Measurements from ENCODE around the gene SPON1. TPM values are rescaled to one million over a fixed set of nuclear protein-coding genes. Genes with fewer than 3 reads are reported as not detected.

Gene SPON1
- total and polyA plus RNA-seq, 10 of the 15 experiments (the other 5 are each of a cell fraction or from before 2014, with no cell fraction given), result 0.13 to 1.1 (median 0.18) TPM; not detected in 5

GRCh38 chr11:14026961-14027360 lies 64.4 kb downstream of the SPON1 start (continued):
- TF ChIP-seq HDAC2 (IDR thresholded peaks at IDR 0.05) (no peak), ATF2 (IDR thresholded peaks at IDR 0.05; ENCODE audit: low read length) (no peak), MYB (IDR thresholded peaks at IDR 0.05; ENCODE audit: borderline replicate concordance, low read depth, low read length) (no peak)

- ChIA-PET POLR2A (no interaction called here), SMC1A (ENCODE audit: uncharacterized antibody, unreplicated experiment) (no interaction called here), RAD21 (ENCODE audit: unreplicated experiment) (no interaction called here), CTCF (interaction anchor here (0.9 kb wide), 1 partner anchor 9 kb away, joined by 4 read pairs; no protein-coding TSS in a partner anchor)
- in situ Hi-C loops (cut with MboI), result no loop called here
- Histone ChIP-seq H3K27ac (ENCODE audit: control insufficient read depth, insufficient read depth) (no peak overlapping the region), H3K4me2 (ENCODE audit: control insufficient read depth, insufficient read depth) (no peak overlapping the region), H3K9ac (ENCODE audit: control insufficient read depth, insufficient read depth, low read length) (no peak overlapping the region), H3K36me3 (ENCODE audit: control insufficient read depth in 2 of 2, insufficient read depth in 2 of 2, low read length in 1 of 2) (no peaks in the 10 kb centered on the region; a peak in 1 of 4 replicates), H3K27me3 (replicated peaks in 1 of 2; ENCODE audit: control insufficient read depth in 2 of 2, insufficient read depth in 2 of 2, low read length in 1 of 2) (no peaks in the 10 kb centered on the region; a peak in 2 of 4 replicates), H3K4me1 (ENCODE audit: control insufficient read depth, insufficient read depth, low read length) (no peaks in the 10 kb centered on the region), H2AFZ (ENCODE audit: control insufficient read depth, low read depth, low read length) (no peak overlapping the region), H3K4me3 (no peak overlapping the region), H3K79me2 (ENCODE audit: control insufficient read depth, insufficient read depth, low read length) (no peaks in the 10 kb centered on the region), H3K9me3 (replicated peaks; ENCODE audit: control insufficient read depth, insufficient read depth, low read length) (no peaks in the 10 kb centered on the region), H4K20me1 (ENCODE audit: control insufficient read depth, insufficient read depth) (no peaks in the 10 kb centered on the region)
- no peak for ATAC-seq
- no peak for DNase-seq (ENCODE audit: low read depth, low spot score)
- FAIRE-seq, result no peak
- no TSS peak for BruUV-seq (replicated peaks)
- 0% methylated on average over 1 of the region's 1 CpG for WGBS (ENCODE audit: insufficient coverage, insufficient replicate concordance, low lambda C conversion rate, missing lambda C conversion rate)
- intact Hi-C loops (cut with micrococcal nuclease; ENCODE audit: unreplicated experiment), result no loop called here
- TF ChIP-seq USF2 (IDR thresholded peaks at IDR 0.05; ENCODE audit: borderline replicate concordance, low read depth, low read length) (no peak), YY1 (IDR thresholded peaks at IDR 0.05; ENCODE audit: low read depth, low read length) (no peak), SKIL (IDR thresholded peaks at IDR 0.05; ENCODE audit: low read depth, poor library complexity, severe bottlenecking) (no peak), BCL3 (IDR thresholded peaks at IDR 0.05; ENCODE audit: borderline replicate concordance, insufficient read depth, low read depth, low read length, poor library complexity, severe bottlenecking) (no peak), MLLT1 (IDR thresholded peaks at IDR 0.05) (no peak), HDAC6 (IDR thresholded peaks at IDR 0.05; ENCODE audit: unreplicated experiment) (no peak), FOXK2 (IDR thresholded peaks at IDR 0.05) (no peak), CREM (IDR thresholded peaks at IDR 0.05; ENCODE audit: low read depth) (no peak), CHD4 (IDR thresholded peaks at IDR 0.05) (no peak), JUNB (IDR thresholded peaks at IDR 0.05) (no peak), MEF2B (IDR thresholded peaks at IDR 0.05; ENCODE audit: partially characterized antibody, poor library complexity, severe bottlenecking) (no peak), CHD2 (IDR thresholded peaks at IDR 0.05; ENCODE audit: borderline replicate concordance, low read depth, low read length) (no peak)
These were observed 65.0 kb downstream of the SPON1 start for GRCh38 chr11:14027525-14027924.
